K562 (cell line): Measurements from ENCODE around the gene RPL38. TPM values are rescaled to one million over a fixed set of nuclear protein-coding genes. Genes with fewer than 3 reads are reported as not detected.

ENCODE experiments used
- CEBPB ChIP-seq: fragments of 450-650 bp; IDR thresholded peaks from 2 replicates; pipeline ENCODE4 v1.6.1; 2016; ENCODE audit warnings: missing genetic modification characterization, missing compliant biosample characterization
- ETV6 ChIP-seq, 3 experiments: fragments of 150-350 bp in 1 of 3; sonication (generic) in 1 of 3; formaldehyde crosslinking in 1 of 3; IDR thresholded peaks; 2 replicates each; pipeline versions ENCODE4 v1.6.1 to v1.8.0; 2014 to 2022; ENCODE audit warnings: borderline replicate concordance in 2 of 3, low read depth in 2 of 3, antibody characterized with exemption in 1 of 3, low read length in 1 of 3, mild to moderate bottlenecking in 1 of 3, missing genetic modification reagents in 1 of 3
- GMEB1 ChIP-seq: fragments of 250-450 bp; sonication (Bioruptor Pico); IDR thresholded peaks from 2 replicates; pipeline ENCODE4 v1.4.0; 2020; ENCODE audit warnings: mild to moderate bottlenecking
- HEY1 ChIP-seq: fragments of 250-450 bp; sonication (Bioruptor Pico); IDR thresholded peaks from 2 replicates; pipeline ENCODE4 v1.5.0; 2020; ENCODE audit warnings: mild to moderate bottlenecking, moderate library complexity, borderline replicate concordance
- JUND ChIP-seq, 2 experiments: IDR thresholded peaks; 2 replicates in 1 of 2; 3 replicates in 1 of 2; pipeline ENCODE4 v1.6.1; 2011; ENCODE audit warnings: borderline replicate concordance in 2 of 2, low read depth in 2 of 2, low read length in 2 of 2, improper control_type of control experiment in 1 of 2, missing biosample characterization in 1 of 2, missing genetic modification characterization in 1 of 2, missing genetic modification reagents in 1 of 2
- MCM2 ChIP-seq: fragments of 450-650 bp; IDR thresholded peaks from 2 replicates; pipeline ENCODE4 v1.6.1; 2017; ENCODE audit warnings: low read depth, mild to moderate bottlenecking
- NFE2L1 ChIP-seq: fragments of 450-650 bp; IDR thresholded peaks from 2 replicates; pipeline ENCODE4 v1.6.1; 2016; ENCODE audit warnings: missing genetic modification characterization, low read depth, mild to moderate bottlenecking, missing compliant biosample characterization, moderate library complexity, borderline replicate concordance
- RB1 ChIP-seq: fragments of 450-650 bp; IDR thresholded peaks from 2 replicates; pipeline ENCODE4 v1.6.1; 2017; ENCODE audit warnings: low read depth, mild to moderate bottlenecking
- SRSF9 ChIP-seq: fragments of 200-400 bp; formaldehyde crosslinking; IDR thresholded peaks from 2 replicates; pipeline ENCODE4 v1.6.1; 2017; ENCODE audit warnings: low read depth, low read length, borderline replicate concordance
- TEAD4 ChIP-seq, 2 experiments: sonication (generic) in 1 of 2; formaldehyde crosslinking in 1 of 2; IDR thresholded peaks; 2 replicates each; pipeline versions ENCODE4 v1.6.1 to v1.8.0; 2012 to 2022; ENCODE audit warnings: borderline replicate concordance in 1 of 2, inconsistent platforms in 1 of 2, low read length in 1 of 2, mild to moderate bottlenecking in 1 of 2, missing genetic modification reagents in 1 of 2
- ZKSCAN3 ChIP-seq: fragments of 250-450 bp; sonication (Bioruptor Pico); IDR thresholded peaks from 2 replicates; pipeline ENCODE4 v1.4.0; 2020
- ZNF57 ChIP-seq: fragments of 450-650 bp; formaldehyde crosslinking; IDR thresholded peaks from 2 replicates; pipeline ENCODE4 v1.4.0; 2020; ENCODE audit warnings: mild to moderate bottlenecking, moderate library complexity
- ZNF584 ChIP-seq: fragments of 200-800 bp; sonication (Bioruptor generic); IDR thresholded peaks from 2 replicates; pipeline ENCODE4 v1.6.1; 2016; ENCODE audit warnings: low read depth, mild to moderate bottlenecking, missing genetic modification characterization, missing compliant biosample characterization
- polyA plus RNA-seq, 8 experiments: library from polyadenylated mRNA; depleted of rRNA in 4 of 8; stranded (reverse) in 5 of 8; unstranded in 3 of 8; fragments of >200 nt; fragmentation: Nextera tagmentation in 2 of 8; fragmentation: Illumina TruSeq in 1 of 8; extraction: Ambion mirVana in 2 of 8; extraction: Trizol in 1 of 8; gene quantifications; 2 replicates each; pipeline versions ENCODE4 v1.2.1 to v1.2.3, GENCODE V29; 2011 to 2014; ENCODE audit warnings: inconsistent platforms in 1 of 8, missing spikeins in 1 of 8
- total RNA-seq, 7 experiments: library from RNA; depleted of rRNA in 6 of 7; stranded (reverse); fragments of >200 nt in 6 of 7; fragmentation: Illumina TruSeq in 2 of 7; extraction: Trizol in 2 of 7; gene quantifications; 2 replicates each; pipeline versions ENCODE4 v1.2.1 to v1.2.3, GENCODE V29; 2011 to 2021; ENCODE audit warnings: low replicate concordance in 1 of 7
- TF ChIP-seq, protein P1 (sequence below), 3 experiments: fragments of 200-800 bp in 1 of 3; fragments of 250-450 bp in 1 of 3; fragments of 450-650 bp in 1 of 3; sonication (Bioruptor Pico) in 1 of 3; sonication (Bioruptor generic) in 1 of 3; formaldehyde crosslinking in 1 of 3; IDR thresholded peaks; 2 replicates each; pipeline versions ENCODE4 v1.6.1 to v1.8.0; 2016 to 2022; ENCODE audit warnings: mild to moderate bottlenecking in 2 of 3, missing genetic modification characterization in 2 of 3, missing compliant biosample characterization in 1 of 3, moderate library complexity in 1 of 3
- TF ChIP-seq, protein P2 (sequence below), 2 experiments: fragments of 250-450 bp in 1 of 2; fragments of 450-650 bp in 1 of 2; sonication (Bioruptor Pico) in 1 of 2; IDR thresholded peaks; 2 replicates each; pipeline versions ENCODE4 v1.6.1 to v1.8.0; 2016 to 2021; ENCODE audit warnings: mild to moderate bottlenecking in 2 of 2, moderate library complexity in 2 of 2, missing compliant biosample characterization in 1 of 2, missing genetic modification characterization in 1 of 2

RPL38 gene
- total and polyA plus RNA-seq, 9 of the 15 experiments (the other 6 are each of a cell fraction or from before 2014, with no cell fraction given), result 1,224 to 3,864 (median 1,939) TPM

DNA sequence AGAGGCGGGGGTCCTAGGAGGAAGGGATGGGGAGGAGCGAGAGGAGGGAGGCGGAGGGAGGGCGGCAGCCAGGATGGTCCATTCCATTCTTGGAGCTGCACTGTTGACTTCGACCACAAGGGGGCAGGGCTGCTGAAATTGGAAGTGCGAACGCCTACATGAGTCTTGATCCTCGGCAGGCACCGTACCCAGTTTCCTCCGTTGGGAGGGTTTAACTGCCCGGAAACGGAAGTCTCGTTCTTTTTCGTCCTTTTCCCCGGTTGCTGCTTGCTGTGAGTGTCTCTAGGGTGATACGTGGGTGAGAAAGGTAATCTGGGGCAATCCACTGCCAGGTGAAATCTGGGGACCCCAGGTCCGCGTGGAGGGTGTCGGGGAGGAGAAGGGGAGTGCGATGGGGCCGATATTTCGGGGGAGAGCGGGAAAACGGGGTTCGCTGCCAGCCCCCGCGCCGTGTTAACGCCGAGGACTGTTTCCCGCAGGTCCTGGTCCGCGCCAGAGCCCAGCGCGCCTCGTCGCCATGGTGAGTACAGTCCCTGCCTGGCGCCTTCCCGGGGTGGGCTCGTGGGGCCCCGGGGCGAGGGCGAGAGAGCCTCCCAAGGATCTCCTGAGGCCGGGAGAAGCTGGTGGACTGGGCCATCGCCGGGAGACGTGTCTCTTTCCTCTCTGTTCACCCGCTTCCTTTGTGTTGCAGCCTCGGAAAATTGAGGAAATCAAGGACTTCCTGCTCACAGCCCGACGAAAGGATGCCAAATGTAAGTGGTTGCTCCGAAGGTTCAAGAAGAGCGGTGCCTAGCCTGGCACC, at the start of gene RPL38 (continued):
- TF ChIP-seq, protein P1, sequence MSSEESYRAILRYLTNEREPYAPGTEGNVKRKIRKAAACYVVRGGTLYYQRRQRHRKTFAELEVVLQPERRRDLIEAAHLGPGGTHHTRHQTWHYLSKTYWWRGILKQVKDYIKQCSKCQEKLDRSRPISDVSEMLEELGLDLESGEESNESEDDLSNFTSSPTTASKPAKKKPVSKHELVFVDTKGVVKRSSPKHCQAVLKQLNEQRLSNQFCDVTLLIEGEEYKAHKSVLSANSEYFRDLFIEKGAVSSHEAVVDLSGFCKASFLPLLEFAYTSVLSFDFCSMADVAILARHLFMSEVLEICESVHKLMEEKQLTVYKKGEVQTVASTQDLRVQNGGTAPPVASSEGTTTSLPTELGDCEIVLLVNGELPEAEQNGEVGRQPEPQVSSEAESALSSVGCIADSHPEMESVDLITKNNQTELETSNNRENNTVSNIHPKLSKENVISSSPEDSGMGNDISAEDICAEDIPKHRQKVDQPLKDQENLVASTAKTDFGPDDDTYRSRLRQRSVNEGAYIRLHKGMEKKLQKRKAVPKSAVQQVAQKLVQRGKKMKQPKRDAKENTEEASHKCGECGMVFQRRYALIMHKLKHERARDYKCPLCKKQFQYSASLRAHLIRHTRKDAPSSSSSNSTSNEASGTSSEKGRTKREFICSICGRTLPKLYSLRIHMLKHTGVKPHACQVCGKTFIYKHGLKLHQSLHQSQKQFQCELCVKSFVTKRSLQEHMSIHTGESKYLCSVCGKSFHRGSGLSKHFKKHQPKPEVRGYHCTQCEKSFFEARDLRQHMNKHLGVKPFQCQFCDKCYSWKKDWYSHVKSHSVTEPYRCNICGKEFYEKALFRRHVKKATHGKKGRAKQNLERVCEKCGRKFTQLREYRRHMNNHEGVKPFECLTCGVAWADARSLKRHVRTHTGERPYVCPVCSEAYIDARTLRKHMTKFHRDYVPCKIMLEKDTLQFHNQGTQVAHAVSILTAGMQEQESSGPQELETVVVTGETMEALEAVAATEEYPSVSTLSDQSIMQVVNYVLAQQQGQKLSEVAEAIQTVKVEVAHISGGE (CRISPR knock-in tag; IDR thresholded peaks at IDR 0.05), result peak in 1 of 3 experiments; percentile 63; a peak in 2 of 6 replicates
- TF ChIP-seq JUND (IDR thresholded peaks at IDR 0.05; ENCODE audit: borderline replicate concordance, low read depth, low read length), result peak; percentile 85
- peak; percentile 55; the same call in 1 of the 3 replicates for TF ChIP-seq JUND (tag; IDR thresholded peaks at IDR 0.05; ENCODE audit: borderline replicate concordance, low read depth, low read length)
- TF ChIP-seq MCM2, result no peak
- no peak for TF ChIP-seq GMEB1 (CRISPR knock-in tag)
- TF ChIP-seq NFE2L1 (tag), result no peak
- no peak for TF ChIP-seq HEY1
- no peak for TF ChIP-seq ZNF584 (CRISPR knock-in tag)
- TF ChIP-seq ZNF57 (CRISPR knock-in tag), result no peak
- TF ChIP-seq, protein P2, sequence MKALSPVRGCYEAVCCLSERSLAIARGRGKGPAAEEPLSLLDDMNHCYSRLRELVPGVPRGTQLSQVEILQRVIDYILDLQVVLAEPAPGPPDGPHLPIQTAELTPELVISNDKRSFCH (CRISPR knock-in tag; IDR thresholded peaks at IDR 0.05), result no peak
- TF ChIP-seq, protein P2 (tag; IDR thresholded peaks at IDR 0.05), result 0 out of 2 replicates have a peak, but pooled peaks have one; percentile 24
- no peak for TF ChIP-seq ZKSCAN3 (CRISPR knock-in tag)
- peak; percentile 15; the same call in 1 of the 2 replicates for TF ChIP-seq TEAD4 (IDR thresholded peaks at IDR 0.05; ENCODE audit: low read length)
- no peak for TF ChIP-seq TEAD4 (CRISPR knock-in tag; IDR thresholded peaks at IDR 0.05; ENCODE audit: borderline replicate concordance)
- 0 out of 4 replicates have a peak, but pooled peaks of 1 of the 2 experiments have one; percentile 20 for TF ChIP-seq ETV6 (IDR thresholded peaks at IDR 0.05; ENCODE audit: borderline replicate concordance in 1 of 2, low read depth in 2 of 2, low read length in 1 of 2)
- TF ChIP-seq ETV6 (CRISPR knock-in tag; IDR thresholded peaks at IDR 0.05; ENCODE audit: borderline replicate concordance), result no peak
- no peak for TF ChIP-seq SRSF9
- TF ChIP-seq CEBPB (tag), result no peak
- TF ChIP-seq RB1, result no peak; the same call in 1 of the 2 replicates
